ENCODE results near the gene ING3. TPM values are rescaled to one million over a fixed set of nuclear protein-coding genes. Genes with fewer than 3 reads are reported as not detected.

The ING3 gene
- polyA plus RNA-seq, 1 experiment: 4.4 TPM

GRCh38 chr7:121006711-121007315, 56.2 kb downstream of the ING3 start:
- ChIA-PET CTCF (interaction anchor here (0.7 to 1.1 kb wide), 2 partner anchors 8 to 215 kb away, joined by 3 read pairs; no protein-coding TSS in a partner anchor), POLR2A (no interaction called here)
- no peak for DNase-seq (ENCODE audit: low read depth)
- H3K36me3 ChIP-seq (ENCODE audit: control insufficient read depth, insufficient read depth, low read length): no peaks in the 10 kb centered on the region
- no peak for TF ChIP-seq CTCF (IDR thresholded peaks at IDR 0.05; ENCODE audit: insufficient read depth, low read depth, low read length)
- no peaks in the 10 kb centered on the region for H3K27me3 ChIP-seq (ENCODE audit: control insufficient read depth, insufficient read depth, low read length)
- H3K4me3 ChIP-seq (ENCODE audit: low read depth, low read length): no peak overlapping the region

GRCh38 chr7:121008816-121009215, 58.2 kb downstream of the ING3 start:
- Histone ChIP-seq H3K4me3 (ENCODE audit: low read depth, low read length) (no peak overlapping the region), H3K27me3 (ENCODE audit: control insufficient read depth, insufficient read depth, low read length) (no peaks in the 10 kb centered on the region), H3K36me3 (ENCODE audit: control insufficient read depth, insufficient read depth, low read length) (no peaks in the 10 kb centered on the region)
- POLR2A ChIA-PET: no interaction called here
- CTCF ChIA-PET: no interaction called here
- TF ChIP-seq CTCF (IDR thresholded peaks at IDR 0.05; ENCODE audit: insufficient read depth, low read depth, low read length): no peak
- no peak for DNase-seq (ENCODE audit: low read depth)

GRCh38 chr7:121011401-121011800, 60.8 kb downstream of the ING3 start:
- POLR2A ChIA-PET: no interaction called here

GRCh38 chr7:121012170-121012874, 61.7 kb downstream of the ING3 start:
- ChIA-PET CTCF (no interaction called here), POLR2A (no interaction called here)
- no peaks in the 10 kb centered on the region for H3K36me3 ChIP-seq (ENCODE audit: control insufficient read depth, insufficient read depth, low read length)
- no peaks in the 10 kb centered on the region for H3K27me3 ChIP-seq (ENCODE audit: control insufficient read depth, insufficient read depth, low read length)
- DNase-seq (ENCODE audit: low read depth): no peak
- no peak for TF ChIP-seq CTCF (IDR thresholded peaks at IDR 0.05; ENCODE audit: insufficient read depth, low read depth, low read length)
- H3K4me3 ChIP-seq (ENCODE audit: low read depth, low read length): no peak overlapping the region

More at GRCh38 chr7:121011401-121011800, 60.8 kb downstream of the ING3 start:
- DNase-seq (ENCODE audit: low read depth): no peak
- TF ChIP-seq CTCF (IDR thresholded peaks at IDR 0.05; ENCODE audit: insufficient read depth, low read depth, low read length): no peak
- no peak overlapping the region for H3K4me3 ChIP-seq (ENCODE audit: low read depth, low read length)
- CTCF ChIA-PET: no interaction called here
- no peaks in the 10 kb centered on the region for H3K36me3 ChIP-seq (ENCODE audit: control insufficient read depth, insufficient read depth, low read length)
- no peaks in the 10 kb centered on the region for H3K27me3 ChIP-seq (ENCODE audit: control insufficient read depth, insufficient read depth, low read length)

GRCh38 chr7:121012919-121013318, 62.3 kb downstream of the ING3 start:
- Histone ChIP-seq H3K4me3 (ENCODE audit: low read depth, low read length) (no peak overlapping the region), H3K36me3 (ENCODE audit: control insufficient read depth, insufficient read depth, low read length) (no peaks in the 10 kb centered on the region), H3K27me3 (ENCODE audit: control insufficient read depth, insufficient read depth, low read length) (no peaks in the 10 kb centered on the region)
- ChIA-PET CTCF (no interaction called here), POLR2A (no interaction called here)
- DNase-seq (ENCODE audit: low read depth): no peak
- no peak for TF ChIP-seq CTCF (IDR thresholded peaks at IDR 0.05; ENCODE audit: insufficient read depth, low read depth, low read length)
